Limb (tissue), 2 donors: Measurements from ENCODE around the gene KCNQ1.
A peak's percentile ranks its signal among the peaks of the same experiment; 100 is the strongest.

Experiments
- DNase-seq, 2 donors: peaks; one replicate each; pipeline ENCODE4 v3.0.0-alpha.2; 2016; ENCODE audit errors: extremely low spot score in 2 of 2

KCNQ1 gene

DNA sequence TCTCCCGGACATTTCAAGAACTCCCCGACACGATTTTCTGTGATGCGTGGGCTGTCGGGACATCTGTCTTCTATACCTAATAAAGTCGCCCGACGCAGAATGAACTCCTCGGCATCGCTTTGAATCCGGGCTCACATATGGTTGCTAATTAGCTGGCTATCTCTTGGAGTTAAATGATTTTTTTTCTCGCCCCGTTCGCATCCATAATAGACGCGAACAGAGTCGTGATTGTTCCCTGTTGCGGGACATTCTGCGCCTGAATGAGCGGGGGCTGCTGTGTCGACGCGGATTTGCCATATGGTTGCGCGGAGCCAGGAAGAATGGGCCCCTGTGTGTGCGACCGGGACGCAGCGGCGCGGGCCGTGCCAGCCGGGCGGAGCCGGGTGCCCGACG, 424.3 kb downstream of the KCNQ1 start:
- DNase-seq, result no peak

DNA sequence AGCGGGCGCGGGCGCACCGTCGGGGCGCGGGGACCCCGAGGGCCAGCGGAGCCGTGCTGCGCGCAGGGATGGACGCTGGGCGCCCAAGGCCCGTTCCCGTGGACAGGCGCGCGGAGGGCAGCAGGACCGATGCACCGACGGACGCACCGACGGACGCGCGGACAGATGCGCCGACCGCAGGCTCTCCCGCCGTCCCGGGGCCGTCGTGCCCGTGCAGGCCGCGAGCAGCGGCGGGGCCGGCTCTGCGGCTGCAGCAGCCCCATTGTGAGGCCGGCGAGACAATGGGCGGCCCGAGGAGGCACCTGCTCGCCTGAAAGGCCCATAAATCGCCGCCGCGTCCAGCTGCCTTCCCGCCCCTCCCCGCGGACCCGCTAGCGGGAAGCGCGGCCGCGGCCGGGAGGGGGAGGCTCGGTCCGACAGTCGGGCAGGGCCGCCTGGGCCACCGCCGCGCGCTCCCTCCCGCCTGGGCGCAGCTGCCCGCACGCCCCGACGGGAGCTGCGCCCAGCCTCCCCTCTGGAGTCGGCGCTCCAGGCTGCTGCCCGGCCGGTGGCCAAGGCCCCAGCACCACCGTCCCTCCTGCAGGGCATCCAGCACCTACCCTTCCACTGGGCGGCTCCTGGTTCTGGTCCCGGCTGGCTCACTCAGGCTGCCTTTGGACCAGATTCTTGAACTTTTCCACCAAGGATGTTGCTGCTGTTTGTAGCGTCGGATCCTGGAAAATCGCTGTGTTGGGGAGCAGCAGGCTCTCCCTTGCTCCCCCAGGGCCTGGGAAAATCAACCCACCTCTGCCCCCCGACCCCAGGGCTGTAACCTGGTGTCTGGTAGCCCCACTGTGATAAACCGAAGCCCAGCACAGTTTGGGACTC, 425.0 kb downstream of the KCNQ1 start:
- peak in 1 of 2 donors; percentile 64 for DNase-seq

DNA sequence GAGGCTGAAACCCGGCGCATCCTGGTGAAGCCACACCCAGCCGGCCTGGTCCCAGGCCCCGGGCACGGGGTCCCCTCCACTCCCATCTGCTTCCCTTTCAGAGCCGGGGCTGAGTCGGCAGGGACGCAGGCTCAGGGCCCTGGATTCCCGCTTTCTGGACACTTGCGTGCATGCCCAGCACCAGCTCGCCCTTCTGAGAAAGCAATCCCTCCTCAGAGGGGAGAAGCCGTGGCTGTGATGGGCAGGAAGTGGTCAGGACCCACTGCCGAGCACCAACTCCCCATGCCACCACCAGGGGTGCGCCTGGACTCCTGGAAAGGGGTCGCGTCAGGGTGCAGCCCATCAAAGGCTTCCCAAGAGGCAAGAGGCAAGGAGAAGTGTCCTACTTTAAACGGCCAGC, 425.7 kb downstream of the KCNQ1 start:
- no peak for DNase-seq

DNA sequence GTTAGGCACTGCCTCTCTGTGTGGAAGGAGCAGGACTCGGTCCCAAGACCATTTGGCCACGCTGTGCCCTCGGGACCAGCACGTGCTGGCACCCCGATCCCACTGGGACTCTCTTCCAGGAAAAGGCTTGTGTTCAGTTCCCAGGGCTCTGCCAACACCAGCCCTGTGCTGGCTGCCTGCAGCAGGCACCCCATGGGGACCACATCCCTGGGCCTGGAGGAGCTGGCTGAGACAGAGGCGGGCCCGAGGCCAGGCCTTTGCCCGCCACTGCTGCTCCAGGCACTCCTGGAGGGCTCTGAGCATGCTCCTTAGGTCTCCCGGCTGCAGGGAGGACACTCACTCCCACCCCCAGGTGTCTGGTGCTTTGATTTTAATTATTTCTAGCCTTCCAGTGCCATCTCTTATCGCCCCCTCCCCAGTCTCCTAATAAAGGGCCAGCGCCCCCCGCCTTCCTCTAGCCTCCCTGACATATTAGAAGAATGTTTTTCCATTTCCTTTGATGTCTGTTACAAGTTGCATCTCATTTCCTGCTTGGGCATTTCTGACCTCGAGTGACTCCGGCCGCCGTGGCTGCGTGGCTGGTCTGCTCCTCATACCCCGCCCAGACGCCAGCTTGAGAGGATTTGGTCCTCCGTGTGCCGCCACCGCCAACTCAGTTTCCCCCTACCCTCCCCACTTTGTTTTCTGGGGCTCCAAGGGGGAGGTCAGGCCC, 426.3 kb downstream of the KCNQ1 start:
- no peak for DNase-seq

DNA sequence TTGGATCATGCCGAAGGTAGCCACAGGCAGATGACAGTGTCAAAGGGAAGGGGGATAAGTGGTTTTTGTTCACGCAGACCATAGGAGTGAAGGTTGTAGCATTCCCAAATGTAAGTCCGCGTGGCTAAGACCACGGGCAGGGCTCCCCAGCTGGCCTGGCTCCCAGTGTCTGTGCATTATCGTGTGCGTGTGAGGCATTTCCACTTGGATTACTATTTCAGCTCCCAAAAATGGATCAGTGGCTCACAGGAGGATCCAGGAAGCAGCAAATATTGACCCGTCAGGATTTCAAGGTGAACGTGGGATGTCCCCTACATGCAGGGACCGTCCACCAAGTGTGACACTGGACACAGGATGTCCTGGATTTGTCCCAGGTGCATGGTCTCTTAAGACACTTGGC, 430.2 kb downstream of the KCNQ1 start:
- no peak for DNase-seq

DNA sequence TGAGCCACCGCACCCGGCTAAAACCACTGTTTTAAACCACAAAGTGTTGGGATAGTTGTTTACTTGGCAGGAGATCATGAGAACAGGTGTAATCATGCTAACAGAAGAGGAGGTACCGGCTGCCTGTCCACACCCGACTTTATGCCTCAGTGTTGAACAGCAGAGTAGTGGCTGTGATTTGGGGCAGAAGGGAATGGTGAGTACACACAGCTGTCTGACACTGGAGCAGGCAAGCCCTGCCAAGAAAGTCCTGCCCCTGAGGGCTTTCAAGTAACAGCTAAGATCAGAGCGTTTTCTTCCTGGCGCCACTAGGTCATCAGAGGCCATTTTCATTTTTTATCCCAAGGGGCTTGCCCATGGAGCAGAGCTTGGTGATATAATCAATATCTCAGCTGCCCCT, 432.7 kb downstream of the KCNQ1 start:
- DNase-seq, result no peak

DNA sequence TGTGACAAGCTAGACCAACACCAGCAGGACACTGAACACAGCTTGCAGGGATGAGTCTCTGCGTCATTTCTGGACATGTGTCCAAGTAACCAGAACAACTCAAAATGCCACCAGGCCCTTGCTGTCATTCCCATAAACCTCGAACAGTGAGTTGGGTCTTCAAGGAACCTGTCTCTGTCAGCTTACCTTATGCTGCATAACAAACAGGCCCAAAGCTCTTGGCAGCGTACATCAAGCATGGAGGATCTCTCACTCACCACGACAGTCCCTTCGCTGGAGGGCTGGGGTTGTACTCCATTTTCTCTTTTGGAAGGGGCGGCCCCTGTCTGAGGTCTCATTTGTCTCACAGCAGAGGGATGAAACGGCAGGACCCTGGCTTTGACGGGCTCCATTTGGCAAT, 434.0 kb downstream of the KCNQ1 start:
- no peak for DNase-seq

DNA sequence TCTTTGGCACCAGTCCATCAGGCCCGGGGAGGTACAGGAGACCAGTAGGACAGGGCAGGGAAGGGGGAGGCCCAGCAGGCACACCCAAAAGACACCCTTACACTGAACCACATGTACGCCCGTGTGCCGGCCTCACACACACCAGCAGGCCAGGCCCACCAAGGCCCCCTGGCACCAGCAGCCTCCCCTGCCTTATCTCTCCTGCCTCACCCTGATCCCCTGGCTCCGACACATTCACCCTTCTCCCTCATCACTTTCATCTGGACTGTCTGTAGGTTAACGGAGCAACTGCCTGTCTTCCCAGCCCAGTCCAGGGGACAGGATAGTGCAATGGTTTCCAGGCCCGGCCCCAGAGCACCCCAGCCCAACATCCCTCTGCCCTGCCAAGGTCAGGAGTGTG, 435.8 kb downstream of the KCNQ1 start:
- DNase-seq, result no peak

DNA sequence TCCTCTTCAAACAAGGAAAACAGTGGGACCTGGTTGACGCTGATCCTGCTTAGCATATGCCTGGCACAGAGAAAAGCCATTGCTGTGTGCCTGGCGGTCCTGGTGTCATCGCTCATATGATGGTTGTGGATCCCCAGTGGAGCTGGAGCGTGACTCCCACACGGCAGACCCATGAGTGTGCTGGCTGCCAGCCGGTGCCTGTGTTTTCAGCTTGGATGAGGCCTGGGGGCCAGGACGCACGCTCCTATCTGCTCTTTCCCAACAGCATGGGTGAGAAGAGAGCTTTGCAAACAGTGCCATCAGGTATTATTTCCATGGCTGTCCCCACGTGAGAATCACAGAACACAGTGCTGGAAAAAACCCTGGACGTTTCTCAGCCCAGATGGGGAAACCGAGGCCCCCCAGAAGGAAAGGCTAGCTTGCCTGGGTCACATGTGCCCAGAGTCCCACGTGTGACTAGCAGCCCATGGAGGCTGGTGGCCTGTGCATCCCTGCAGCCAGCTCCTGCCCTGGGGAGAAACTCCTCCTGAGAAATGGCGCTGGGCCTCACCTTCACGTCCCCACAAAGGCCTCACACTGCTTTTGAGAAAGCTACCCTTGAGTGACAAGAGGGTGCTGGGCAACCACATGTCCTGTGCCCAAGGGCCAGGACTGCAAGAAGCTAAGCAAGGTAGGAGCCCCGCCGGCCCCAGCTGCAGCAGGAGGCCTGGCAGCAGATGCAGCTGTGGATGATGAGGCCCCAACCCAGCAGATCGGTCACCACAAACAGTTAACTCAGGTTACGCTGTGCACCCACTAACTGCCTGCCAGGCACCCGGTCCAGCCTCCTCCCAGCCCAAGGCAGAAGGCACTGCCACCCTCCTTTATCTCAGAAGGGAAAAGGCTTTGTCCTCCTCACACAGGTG, 436.5 kb downstream of the KCNQ1 start:
- DNase-seq, result no peak

DNA sequence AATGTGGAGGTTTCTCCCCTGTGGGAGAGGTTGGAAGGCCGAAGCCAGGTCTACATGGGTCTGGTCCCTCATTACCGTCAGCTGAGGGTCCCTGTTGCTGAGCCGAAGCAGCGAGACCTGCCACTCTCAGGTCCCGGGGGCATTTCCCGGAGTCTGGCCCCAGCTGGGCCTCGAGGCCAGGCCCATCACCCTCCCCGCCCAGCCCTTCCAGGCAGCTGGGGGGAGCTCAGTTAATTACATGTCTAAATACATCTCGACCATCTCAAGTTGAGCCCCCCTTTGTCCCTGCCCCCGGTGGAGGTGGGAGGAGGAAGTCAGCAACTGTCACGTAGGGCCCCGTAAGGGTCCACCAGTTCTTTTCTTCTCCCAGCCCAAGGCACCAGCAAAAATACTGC, 437.2 kb downstream of the KCNQ1 start:
- DNase-seq, result peak in 1 of 2 donors; percentile 58

DNA sequence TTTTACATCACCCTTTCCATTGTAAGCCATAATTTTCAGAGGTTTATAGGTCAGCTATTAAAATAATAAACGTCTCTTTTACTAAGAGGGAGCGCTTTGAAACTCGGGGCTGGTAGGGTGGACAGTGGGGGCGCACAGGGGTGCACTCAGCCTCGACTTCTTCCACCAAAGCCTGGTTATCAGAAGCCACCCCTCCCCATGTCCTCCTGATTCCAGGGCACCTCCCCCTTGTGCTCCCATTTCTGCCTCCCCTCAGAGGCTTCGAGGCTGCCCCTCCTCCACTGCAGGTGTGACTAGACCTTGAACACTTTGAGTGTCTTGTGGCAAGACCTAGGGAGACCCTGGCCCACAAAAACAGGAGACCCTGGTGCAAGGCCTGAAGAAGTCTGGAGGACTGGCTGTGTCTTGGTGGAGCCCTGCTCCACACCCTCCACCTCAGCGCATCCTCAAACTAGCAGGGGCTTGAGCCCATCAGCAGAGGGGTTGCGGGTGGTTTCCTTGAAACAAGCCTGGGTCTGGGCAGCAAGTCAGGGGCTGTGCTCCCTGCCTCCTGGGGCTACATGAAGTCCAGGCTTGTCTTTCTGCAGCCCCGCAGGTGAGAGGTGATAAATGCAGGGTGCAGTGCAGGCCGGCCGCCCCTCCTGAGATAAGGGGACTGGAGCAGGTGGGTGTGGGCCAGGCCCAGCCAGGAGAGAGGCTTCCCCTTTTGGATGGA, 437.7 kb downstream of the KCNQ1 start:
- no peak for DNase-seq

DNA sequence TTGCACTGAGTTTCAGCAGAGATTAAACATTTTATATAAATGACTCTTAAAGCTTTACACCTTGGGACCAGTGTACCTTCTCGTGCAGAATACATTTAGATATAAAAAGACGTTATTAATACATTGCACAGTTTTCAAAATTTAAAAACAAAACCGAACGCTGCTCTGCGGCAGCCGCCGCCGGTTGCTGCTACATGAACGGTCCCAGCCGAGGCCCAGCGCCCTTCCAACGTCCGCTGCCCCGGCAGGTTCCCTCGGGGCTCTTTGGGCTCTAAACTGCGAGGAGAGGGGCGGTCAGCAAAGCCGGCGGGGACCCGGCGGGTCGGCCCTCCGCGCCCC, 438.8 kb downstream of the KCNQ1 start:
- no peak for DNase-seq

DNA sequence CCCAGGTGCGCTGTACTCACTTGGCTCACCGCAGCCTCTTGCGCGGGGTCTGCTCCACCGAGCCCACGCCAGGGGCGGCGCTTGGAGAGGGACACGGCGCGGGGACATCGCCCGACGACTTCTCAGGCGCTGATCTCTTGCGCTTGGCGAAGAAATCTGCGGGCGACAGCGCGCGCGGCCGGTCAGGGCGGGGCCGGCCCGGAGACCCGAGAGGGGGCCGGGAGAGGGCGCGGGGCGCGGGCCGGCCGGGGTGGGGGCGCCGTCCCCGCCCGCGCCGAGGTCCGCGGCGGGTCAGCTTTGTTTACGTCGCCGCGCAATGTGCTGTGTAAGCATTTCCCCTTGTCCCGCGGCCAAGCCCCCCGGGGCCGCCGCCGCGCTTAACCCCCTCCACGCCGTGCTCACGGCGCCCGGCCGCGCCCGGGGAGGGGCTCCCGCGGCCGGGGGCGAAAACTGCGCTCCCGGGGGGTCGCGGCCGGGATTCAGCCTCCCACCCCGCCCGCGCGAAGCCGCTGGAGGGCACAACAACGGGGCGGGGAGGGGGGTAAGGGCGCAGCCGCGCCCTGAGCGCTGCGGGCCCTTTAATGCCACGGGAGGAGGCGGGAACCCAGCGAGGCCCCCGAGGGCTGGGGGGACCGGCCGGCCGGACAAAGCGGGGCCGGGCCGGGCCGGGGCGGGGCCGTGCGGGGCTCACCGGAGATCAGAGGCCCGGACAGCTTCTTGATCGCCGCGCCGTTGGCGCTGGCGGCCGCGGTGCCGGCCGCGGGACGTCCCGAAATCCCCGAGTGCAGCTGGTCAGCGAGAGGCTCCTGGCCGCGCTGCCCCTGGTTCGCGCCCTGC, 439.4 kb downstream of the KCNQ1 start:
- DNase-seq, result peak in 1 of 2 donors; percentile 74

DNA sequence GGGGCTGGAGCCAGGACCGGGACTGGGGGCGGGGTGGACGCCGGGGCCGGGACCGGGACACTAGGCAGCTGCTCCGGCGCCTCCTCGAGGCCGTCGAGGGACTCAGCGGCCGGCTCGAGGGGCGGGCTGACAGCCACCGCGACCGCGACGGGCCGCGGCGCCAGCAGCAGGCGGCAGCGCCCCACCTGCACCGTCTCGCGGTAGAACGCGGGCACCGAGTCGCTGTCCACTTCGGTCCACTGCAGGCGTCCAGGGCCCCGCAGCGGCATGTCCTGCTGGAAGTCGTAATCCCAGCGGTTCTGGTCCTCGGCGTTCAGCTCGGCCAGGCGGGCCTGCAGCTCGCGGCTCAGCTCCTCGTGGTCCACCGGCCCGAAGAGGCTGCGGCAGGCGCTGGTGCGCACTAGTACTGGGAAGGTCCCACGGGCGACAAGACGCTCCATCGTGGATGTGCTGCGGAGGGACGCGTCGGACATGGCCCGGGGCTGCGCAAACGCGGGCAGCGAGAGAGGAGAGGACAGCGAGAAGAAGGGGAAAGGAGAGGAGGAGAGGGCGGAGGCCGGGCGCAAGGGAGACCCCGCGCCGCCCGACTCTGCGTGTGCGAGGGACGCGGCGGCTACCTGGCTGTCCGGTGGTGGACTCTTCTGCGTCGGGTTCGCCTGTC, 440.3 kb downstream of the KCNQ1 start:
- peak in 1 of 2 donors; percentile 81 for DNase-seq

DNA sequence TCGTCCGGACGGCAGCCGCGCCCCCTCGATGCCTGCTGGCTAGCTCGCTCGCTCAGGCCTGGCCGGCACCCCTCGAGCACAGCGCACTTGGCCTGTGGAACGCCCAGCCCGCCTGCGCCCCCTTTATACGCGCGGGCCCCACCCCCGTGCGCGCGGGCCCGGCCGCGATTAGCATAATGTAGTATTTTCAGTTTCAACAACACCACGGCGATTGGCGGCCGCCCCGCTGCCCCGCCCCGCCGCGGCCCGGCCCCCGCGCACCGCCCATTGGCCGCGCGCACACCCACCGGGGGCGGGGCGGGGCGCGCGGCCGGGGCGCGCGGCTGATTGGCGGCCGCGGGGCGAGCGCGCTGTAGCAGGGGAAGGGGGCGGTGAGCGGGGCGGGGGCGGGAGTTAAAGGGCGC, 440.9 kb downstream of the KCNQ1 start, which contains the start of gene CDKN1C:
CDKN1C (minus strand) TSS at position 98 of the 404 bp plus-strand sequence. CDS start 319 bp downstream, outside the sequence.
- peak; percentile 92 to 96 for DNase-seq

DNA sequence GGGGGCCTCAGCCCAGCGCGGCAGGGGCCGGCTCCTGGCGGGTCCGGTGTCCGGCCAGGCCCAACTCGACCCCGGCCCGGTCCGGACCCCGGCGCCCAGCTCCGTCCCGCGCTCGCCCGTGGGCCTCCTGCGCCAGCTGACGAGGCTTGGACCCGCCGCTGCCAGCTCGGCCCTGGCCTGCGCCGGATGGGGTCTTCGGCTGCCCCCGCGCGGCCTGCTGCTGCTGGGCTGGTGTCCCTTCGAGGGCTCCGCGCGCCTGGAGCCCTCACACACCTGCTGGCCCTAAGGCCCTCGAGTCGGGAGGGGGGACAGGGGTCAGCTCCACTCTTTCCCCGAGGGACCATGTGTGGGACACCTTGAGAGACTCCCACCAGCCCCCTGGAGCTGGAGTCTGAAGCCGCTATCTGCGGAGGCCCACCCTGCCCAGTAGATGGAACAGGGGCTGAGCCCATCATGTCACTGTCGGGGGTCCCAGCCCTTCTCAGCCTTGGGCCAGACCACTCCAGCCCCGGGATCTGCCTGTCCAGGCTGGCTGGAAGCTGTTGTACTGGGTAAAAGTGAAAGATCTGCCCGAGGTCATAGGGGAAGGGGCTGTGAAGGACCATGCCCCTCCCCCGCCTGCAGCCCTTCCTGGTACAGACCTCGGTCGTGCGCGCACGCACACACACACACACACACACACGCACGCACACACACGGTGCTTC, 441.5 kb downstream of the KCNQ1 start:
- peak; percentile 77 to 78 for DNase-seq

DNA sequence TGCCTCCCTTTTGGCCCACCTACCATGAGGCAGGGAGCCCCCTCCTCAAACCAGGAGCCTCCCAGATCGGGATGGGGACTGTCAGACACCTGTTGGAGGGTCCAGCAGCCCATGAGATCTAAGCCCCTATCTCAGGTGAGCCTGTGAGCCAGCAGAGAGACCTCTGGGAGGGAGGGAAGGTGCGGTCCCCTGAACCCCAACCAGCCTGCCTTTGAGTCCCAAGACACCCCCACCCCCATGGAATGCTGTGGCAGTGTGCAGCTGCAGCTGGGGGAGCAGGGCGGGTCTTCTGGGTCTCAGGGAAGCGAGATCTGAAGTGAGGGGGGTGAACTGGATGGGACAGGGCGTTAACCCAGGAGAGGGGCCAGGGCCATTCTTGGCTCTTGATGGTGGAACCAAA, 442.1 kb downstream of the KCNQ1 start:
- DNase-seq, result no peak

DNA sequence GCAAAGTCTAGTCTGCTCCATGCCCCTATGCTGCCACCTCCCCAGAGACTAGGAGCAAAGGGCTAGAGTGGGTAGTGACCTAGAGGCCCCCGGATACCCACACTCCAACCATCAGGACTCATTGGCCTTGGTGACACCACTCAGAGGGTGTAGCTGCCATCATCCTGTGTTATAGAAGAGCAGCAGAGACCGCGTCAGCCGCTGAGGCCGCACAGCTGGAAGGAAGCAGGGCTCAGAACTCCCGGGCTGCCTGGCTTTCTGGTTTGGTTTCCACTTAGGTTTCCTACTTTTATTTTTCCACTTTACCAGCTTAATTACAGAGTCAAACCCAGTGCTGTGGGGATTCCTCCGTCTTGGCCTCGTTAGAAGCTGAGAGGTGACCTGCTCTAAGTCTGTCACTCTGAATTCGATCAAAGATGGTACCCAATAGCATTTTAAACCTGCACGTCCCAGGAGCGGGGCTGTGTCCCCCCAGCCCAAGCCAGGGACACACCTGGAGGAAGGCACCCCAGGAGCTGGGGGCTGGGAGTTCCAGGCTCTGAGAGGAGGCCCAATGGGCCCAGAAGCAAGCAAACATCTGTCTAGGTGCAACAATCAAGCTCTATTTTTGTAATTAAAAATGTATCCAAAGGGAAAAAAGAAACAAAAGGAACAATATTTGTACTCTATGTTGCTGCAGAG, 442.8 kb downstream of the KCNQ1 start:
- no peak for DNase-seq
